Esophagus squamous epithelium (tissue), 4 donors: ENCODE data around the gene MICAL3.

Experiments
- CTCF ChIP-seq, 6 experiments: fragments of 450-650 bp in 4 of 6; fragments of 200-600 bp in 2 of 6; sonication (generic) in 2 of 6; IDR thresholded peaks; one replicate each; pipeline ENCODE4 v1.5.1; 2016 to 2019; ENCODE audit warnings: antibody characterized with exemption in 6 of 6, mild to moderate bottlenecking in 4 of 6, moderate library complexity in 4 of 6
- POLR2A ChIP-seq, 4 donors: fragments of 450-650 bp; IDR thresholded peaks; one replicate each; pipeline ENCODE4 v1.6.1; 2017; ENCODE audit warnings: antibody characterized with exemption in 4 of 4, mild to moderate bottlenecking in 4 of 4, moderate library complexity in 3 of 4

- TF ChIP-seq CTCF (IDR thresholded peaks at IDR 0.05) (no peak), POLR2A (IDR thresholded peaks at IDR 0.05) (no peak)
These were observed 203.4 kb downstream of the MICAL3 start for GRCh38 chr22:17820879-17821439.
